ENCODE data around the gene CLOCK. TPM values are rescaled to one million over a fixed set of nuclear protein-coding genes. Genes with fewer than 3 reads are reported as not detected.

CLOCK gene
- total and polyA plus RNA-seq, 9 of the 15 experiments (the other 6 are each of a cell fraction or from before 2014, with no cell fraction given), result 3.7 to 14.4 (median 9.4) TPM

- TF ChIP-seq GTF3C2 (IDR thresholded peaks at IDR 0.05; ENCODE audit: borderline replicate concordance, extremely low read depth, insufficient read length) (no peak), SPI1 (IDR thresholded peaks at IDR 0.05; ENCODE audit: borderline replicate concordance, low read depth, low read length) (no peak), POLR3G (IDR thresholded peaks at IDR 0.05; ENCODE audit: extremely low read depth, insufficient read length, insufficient replicate concordance) (no peak), TAL1 (IDR thresholded peaks at IDR 0.05) (peak; percentile 78), HDAC2 (IDR thresholded peaks at IDR 0.05) (no peak), PRDM10 (IDR thresholded peaks at IDR 0.05; ENCODE audit: partially characterized antibody) (no peak), TGIF2 (CRISPR knock-in tag; IDR thresholded peaks at IDR 0.05) (no peak), MLX (CRISPR knock-in tag; conservative IDR thresholded peaks at IDR 0.05) (no peak), HDAC1 (IDR thresholded peaks at IDR 0.05) (0 out of 4 replicates have a peak, but pooled peaks of 1 of the 2 experiments have one; percentile 25), NFRKB (IDR thresholded peaks at IDR 0.05; ENCODE audit: low read depth) (no peak), BRD4 (IDR thresholded peaks at IDR 0.05) (no peak), NR2F6 (CRISPR knock-in tag; IDR thresholded peaks at IDR 0.05) (no peak), XRCC5 (IDR thresholded peaks at IDR 0.05; ENCODE audit: low read depth, low read length) (no peak), FOXJ3 (CRISPR knock-in tag; IDR thresholded peaks at IDR 0.05) (no peak), FOSL1 (tag; conservative IDR thresholded peaks at IDR 0.05) (peak; percentile 80), ZNF764 (CRISPR knock-in tag; IDR thresholded peaks at IDR 0.05; ENCODE audit: low read depth) (no peak), KAT7 (CRISPR knock-in tag; IDR thresholded peaks at IDR 0.05; ENCODE audit: borderline replicate concordance) (no peak), HMG20A (CRISPR knock-in tag; conservative IDR thresholded peaks at IDR 0.05) (no peak), ZNF134 (CRISPR knock-in tag; conservative IDR thresholded peaks at IDR 0.05) (no peak), TEAD4 (IDR thresholded peaks at IDR 0.05; ENCODE audit: low read length) (peak; percentile 84), TEAD4 (CRISPR knock-in tag; IDR thresholded peaks at IDR 0.05; ENCODE audit: borderline replicate concordance) (no peak), ZNF311 (CRISPR knock-in tag; IDR thresholded peaks at IDR 0.05) (no peak), SRSF7 (optimal IDR thresholded peaks at IDR 0.05; ENCODE audit: low read depth, low read length) (no peak), ZNF551 (CRISPR knock-in tag; IDR thresholded peaks at IDR 0.05) (no peak), ZNF274 (IDR thresholded peaks at IDR 0.05; ENCODE audit: borderline replicate concordance, low read depth, low read length) (no peak)
These were observed 109.3 kb downstream of the CLOCK start (continued) for GRCh38 chr4:55437356-55437796.

Measured in K562 (cell line).